CD4-positive, alpha-beta T cell treated with Interferon gamma for 1 hour (primary cell): ENCODE results near the gene NOL3.

ENCODE experiments used
- DNase-seq: peaks from one replicate; pipeline ENCODE4 v3.0.0-alpha.2; 2020

The NOL3 gene

GRCh38 chr16:67173323-67173722 lies 3.0 kb downstream of the NOL3 start:
- DNase-seq = no peak

- peak; percentile 67 for DNase-seq
These were observed 3.7 kb downstream of the NOL3 start for GRCh38 chr16:67173808-67174705.

- no peak for DNase-seq
These were observed 4.4 kb downstream of the NOL3 start for GRCh38 chr16:67174706-67175231.

- no peak for DNase-seq
These were observed 6.3 kb downstream of the NOL3 start for GRCh38 chr16:67176662-67177061.

GRCh38 chr16:67177743-67178699 lies 7.7 kb downstream of the NOL3 start:
- peak; percentile 61 for DNase-seq

GRCh38 chr16:67179421-67180080 lies 9.2 kb downstream of the NOL3 start:
- DNase-seq = no peak

- no peak for DNase-seq
These were observed 9.8 kb downstream of the NOL3 start for GRCh38 chr16:67180166-67180565.

- DNase-seq = no peak
These were observed 11.0 kb downstream of the NOL3 start for GRCh38 chr16:67181346-67181745.

- DNase-seq = no peak
These were observed 11.9 kb downstream of the NOL3 start for GRCh38 chr16:67182288-67182687.

GRCh38 chr16:67183284-67183626 lies 12.9 kb downstream of the NOL3 start:
- no peak for DNase-seq

GRCh38 chr16:67183627-67184452 lies 13.5 kb downstream of the NOL3 start, which contains the start of gene MATCAP1:
Gene MATCAP1, minus strand, starts transcription at chr16:67183963. Its CDS starts 3,353 bp downstream, at chr16:67180610.
- DNase-seq = peak; percentile 97

- no peak for DNase-seq
These were observed 14.2 kb downstream of the NOL3 start for GRCh38 chr16:67184453-67184994.

- DNase-seq = peak; percentile 80
These were observed 14.8 kb downstream of the NOL3 start for GRCh38 chr16:67184995-67185650.

- no peak for DNase-seq
These were observed 15.4 kb downstream of the NOL3 start for GRCh38 chr16:67185651-67186134.

GRCh38 chr16:67186550-67186950 lies 16.2 kb downstream of the NOL3 start:
- DNase-seq = no peak

GRCh38 chr16:67187175-67187890 lies 17.0 kb downstream of the NOL3 start:
- DNase-seq = no peak

- DNase-seq = no peak
These were observed 18.0 kb downstream of the NOL3 start for GRCh38 chr16:67188323-67188722.

GRCh38 chr16:67188798-67189197 lies 18.5 kb downstream of the NOL3 start:
- no peak for DNase-seq

GRCh38 chr16:67190041-67190440 lies 19.7 kb downstream of the NOL3 start, which contains the start of gene EXOC3L1:
Gene EXOC3L1, minus strand, starts transcription at chr16:67190136. Its CDS starts 460 bp downstream, at chr16:67189676.
- DNase-seq = no peak
